ENCODE results near the gene KLHDC4.
"Not testable (repeated sequence)": the region's sequence is repeated elsewhere in the genome, so short reads cannot be mapped to it uniquely, and the experiment has no call there.

The KLHDC4 gene

GRCh38 chr16:87681051-87681602 lies 84.7 kb downstream of the KLHDC4 start:
- not testable (repeated sequence) for DNase-seq

DNA sequence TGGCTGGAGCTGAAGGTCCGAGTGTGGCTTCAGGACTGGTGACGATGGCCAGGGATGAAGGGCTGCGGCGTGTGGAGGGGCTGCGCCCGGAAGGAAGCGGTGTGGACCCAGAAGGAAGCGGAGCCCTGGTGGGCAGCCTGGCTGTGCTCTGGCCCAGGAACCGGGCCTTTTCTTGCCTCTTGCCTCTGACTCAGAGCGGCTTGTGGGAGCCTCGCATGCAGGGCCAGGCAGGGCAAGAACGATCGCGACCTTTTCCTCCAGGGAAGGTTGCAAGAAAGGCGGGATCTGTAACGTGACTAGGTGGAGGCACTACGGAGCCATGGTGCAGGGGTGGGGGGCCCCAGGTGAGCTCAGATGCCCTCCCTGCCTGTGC lies 85.5 kb downstream of the KLHDC4 start:
- DNase-seq = no peak

GRCh38 chr16:87679593-87680271 lies 86.1 kb downstream of the KLHDC4 start:
- DNase-seq = no peak

DNA sequence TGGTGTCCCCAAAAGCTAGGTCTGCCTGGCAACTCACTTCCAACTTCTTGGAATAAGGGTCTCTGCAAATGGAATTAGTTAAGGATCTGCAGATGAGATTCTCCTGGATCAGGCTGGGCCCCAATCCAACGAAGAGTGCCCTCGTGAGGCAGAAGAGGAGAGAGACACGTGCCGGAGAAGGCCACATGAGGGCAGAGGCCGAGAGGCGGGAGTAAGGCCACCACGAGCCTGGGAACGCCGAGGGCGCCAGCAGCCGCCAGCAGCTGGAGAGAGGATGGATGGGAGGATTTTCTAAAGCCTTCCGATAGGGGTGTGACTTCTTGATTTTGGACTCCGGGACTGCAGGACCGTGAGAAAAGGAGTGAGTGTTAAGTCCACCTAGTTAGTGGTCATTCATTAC lies 87.2 kb downstream of the KLHDC4 start:
- no peak for DNase-seq

GRCh38 chr16:87677830-87678229 lies 88.0 kb downstream of the KLHDC4 start:
- no peak for DNase-seq

- DNase-seq = no peak
Observed at GRCh38 chr16:87675111-87675719, 90.6 kb downstream of the KLHDC4 start.

GRCh38 chr16:87674419-87674818 lies 91.4 kb downstream of the KLHDC4 start:
- DNase-seq = no peak

DNA sequence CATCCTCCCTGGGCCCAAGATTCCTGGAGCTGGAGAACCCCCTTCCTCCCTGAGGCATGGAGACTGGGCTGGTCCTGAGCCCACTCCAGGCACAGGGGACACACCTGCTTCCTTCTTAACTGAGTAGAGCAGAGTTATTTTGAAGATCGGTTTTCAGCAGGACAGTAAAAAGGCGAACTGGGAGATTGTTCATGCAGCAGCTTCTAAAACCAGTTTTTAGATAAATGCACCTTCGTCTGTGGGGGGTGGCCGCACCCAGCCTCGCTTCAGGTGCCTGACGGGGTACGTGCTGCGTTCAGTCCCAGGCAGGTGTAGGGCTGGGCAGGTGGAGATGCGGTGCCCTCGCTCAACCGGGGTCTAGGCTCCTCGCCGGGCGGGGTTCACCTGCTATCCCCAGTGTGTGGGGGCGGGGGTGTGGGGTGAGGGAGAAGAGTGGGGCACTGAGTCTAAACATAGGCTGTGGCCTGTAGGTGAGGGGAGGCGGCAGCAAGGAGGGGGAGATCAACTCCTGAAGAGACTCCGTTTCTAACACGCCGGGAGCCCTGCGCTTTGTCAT lies 94.0 kb downstream of the KLHDC4 start:
- DNase-seq = no peak

DNA sequence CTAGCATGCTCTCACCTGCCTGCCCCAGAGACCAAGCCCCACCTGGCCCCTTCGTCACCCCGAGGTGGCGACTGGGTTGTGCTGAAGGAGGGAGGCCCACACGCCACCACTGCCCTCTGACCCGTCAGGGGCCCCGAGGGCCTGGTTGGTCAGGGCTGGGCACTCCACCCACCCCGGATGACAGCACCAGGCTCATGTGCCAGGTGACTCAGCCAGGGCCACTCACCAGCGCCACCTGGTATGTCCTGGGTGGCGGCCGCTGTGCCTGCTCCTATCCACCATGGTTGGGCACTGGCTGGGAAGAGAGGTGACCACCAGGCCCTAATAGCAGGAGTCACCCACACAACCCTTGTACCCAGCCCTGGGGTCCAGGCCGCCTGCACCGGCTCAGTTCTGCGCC lies 94.6 kb downstream of the KLHDC4 start:
- no peak for DNase-seq

GRCh38 chr16:87669672-87670071 lies 96.1 kb downstream of the KLHDC4 start:
- no peak for DNase-seq

- no peak for DNase-seq
Observed at GRCh38 chr16:87667946-87668345, 97.8 kb downstream of the KLHDC4 start.

DNA sequence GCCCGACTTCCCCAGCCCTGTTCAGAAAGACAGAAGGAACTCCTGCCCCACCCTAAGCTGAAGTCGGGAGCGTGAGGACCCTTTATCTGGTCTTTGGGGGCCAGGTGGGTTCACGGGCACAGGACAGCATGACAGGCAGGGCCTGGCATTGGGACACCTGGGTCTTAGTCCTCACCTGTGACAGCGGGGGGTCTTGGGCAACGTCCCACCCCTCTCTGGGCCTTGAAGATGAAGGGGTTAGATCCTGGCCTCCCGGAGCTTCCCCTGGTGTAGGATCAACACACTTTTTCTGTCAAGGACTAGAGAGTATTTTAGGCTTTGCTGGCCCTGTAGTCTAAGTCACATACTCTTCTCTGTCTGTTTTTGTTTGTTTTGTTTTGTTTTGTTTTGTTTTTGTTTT lies 98.3 kb downstream of the KLHDC4 start:
- DNase-seq = no peak

GRCh38 chr16:87666919-87667318 lies 98.9 kb downstream of the KLHDC4 start:
- no peak for DNase-seq

DNA sequence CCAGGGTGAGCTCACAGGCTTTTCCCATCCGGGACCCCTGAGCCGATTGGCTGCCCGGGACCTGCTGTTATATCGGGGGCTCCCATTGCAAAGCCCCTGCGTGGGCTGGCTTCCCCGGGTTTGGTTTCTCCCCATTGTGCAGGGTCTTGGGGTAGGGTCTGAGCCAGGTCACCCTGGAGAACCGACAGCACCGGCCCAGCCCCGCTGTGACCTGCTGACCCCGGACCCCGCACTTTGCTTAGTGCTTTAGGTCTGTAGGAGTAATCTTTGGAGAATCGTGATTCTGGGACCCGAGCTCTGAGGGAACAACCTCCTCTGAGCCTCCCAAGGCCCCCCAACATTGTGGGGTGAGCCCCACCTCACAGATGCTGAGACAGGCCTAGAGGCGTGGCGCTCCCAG lies 100.6 kb downstream of the KLHDC4 start:
- no peak for DNase-seq

DNA sequence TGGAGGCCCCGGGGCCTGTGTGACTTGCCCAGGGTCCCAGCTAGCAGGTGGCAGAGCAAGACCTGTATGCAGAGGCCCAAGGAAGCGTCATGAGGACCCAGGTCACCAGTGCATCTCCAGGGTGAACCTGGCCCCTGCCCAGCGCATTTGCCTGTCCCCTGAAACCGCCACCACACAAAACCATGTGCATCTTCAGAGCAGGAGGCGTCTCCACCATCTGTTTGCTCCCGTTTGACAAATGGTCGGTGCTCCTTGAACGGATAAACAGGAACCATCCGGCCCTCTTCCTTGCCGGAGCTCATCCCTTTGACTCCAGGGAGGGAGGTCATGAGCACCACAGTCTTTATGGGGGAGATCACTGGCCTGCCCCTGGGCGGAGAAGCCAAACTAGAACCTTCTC lies 101.0 kb downstream of the KLHDC4 start:
- no peak for DNase-seq

GRCh38 chr16:87662254-87663204 lies 103.3 kb downstream of the KLHDC4 start:
- no peak for DNase-seq

- no peak for DNase-seq
Observed at GRCh38 chr16:87661561-87661960, 104.2 kb downstream of the KLHDC4 start.

- no peak for DNase-seq
Observed at GRCh38 chr16:87658564-87659225, 107.1 kb downstream of the KLHDC4 start.

All from NCI-H446 treated with DMSO at 0.1 percent for 48 hours (cell line).